ENCODE results near the gene MLEC. TPM values are rescaled to one million over a fixed set of nuclear protein-coding genes. Genes with fewer than 3 reads are reported as not detected.
"Not testable (repeated sequence)": the region's sequence is repeated elsewhere in the genome, so short reads cannot be mapped to it uniquely, and the experiment has no call there.

MLEC gene
- total and polyA plus RNA-seq, 2 of the 13 experiments (the other 11 are each of a cell fraction or from before 2014, with no cell fraction given): 49.8 to 156 TPM

- intact Hi-C loops (cut with micrococcal nuclease; ENCODE audit: unreplicated experiment) (no loop called here), in situ Hi-C loops (cut with HindIII; ENCODE audit: extremely low pct_ligation_motif_present, low pct_unique_long_range_greater_than_20kb) (no loop called here)
- Histone ChIP-seq H3K4me3 (replicated peaks in 1 of 3; ENCODE audit: insufficient read depth in 1 of 3, low read depth in 2 of 3, low read length in 3 of 3) (peak overlapping the region in 1 of 3 experiments; percentile 80; a peak in 2 of 6 replicates), H3K9me3 (ENCODE audit: low read length) (no peaks in the 10 kb centered on the region), H3K27ac (ENCODE audit: extremely low read length, insufficient read depth, low read length) (peak overlapping the region; percentile 27), H3K79me2 (ENCODE audit: insufficient read depth, low read length) (peaks cover 8% of the 10 kb centered on the region), H3K27me3 (ENCODE audit: control insufficient read depth in 1 of 2, insufficient read depth in 2 of 2, low read length in 2 of 2) (no peaks in the 10 kb centered on the region), H3K4me1 (ENCODE audit: insufficient read depth, low read length) (peaks cover 29% of the 10 kb centered on the region), H3K9ac (ENCODE audit: insufficient read depth, low read depth, low read length) (no peak overlapping the region), H4K20me1 (ENCODE audit: insufficient read depth, low read length) (no peaks in the 10 kb centered on the region), H2AFZ (ENCODE audit: low read length) (no peak overlapping the region), H3K36me3 (replicated peaks in 1 of 2; ENCODE audit: control insufficient read depth in 1 of 2, insufficient read depth in 2 of 2, low read length in 2 of 2) (peaks cover 5 to 22% of the 10 kb centered on the region in 2 experiments), H3K4me2 (ENCODE audit: low read depth, low read length) (peak overlapping the region; percentile 92)
- no peak for FAIRE-seq
- DNase-seq (ENCODE audit: low spot score): no peak
- ChIA-PET POLR2A (no interaction called here), CTCF (ENCODE audit: low intra/inter-chr PET ratio, low total read pairs) (no interaction called here)
- 100% methylated on average over 1 of the region's 9 CpGs for WGBS (ENCODE audit: low lambda C conversion rate)
- no TSS peak for BruUV-seq (replicated peaks)
- ATAC-seq: no peak
- TF ChIP-seq ESRRA (CRISPR knock-in tag; IDR thresholded peaks at IDR 0.05; ENCODE audit: low read depth): peak; percentile 4; the same call in 1 of the 2 replicates
- TF ChIP-seq SOX5 (CRISPR knock-in tag; IDR thresholded peaks at IDR 0.05; ENCODE audit: borderline replicate concordance): no peak
These were observed 40.0 kb downstream of the MLEC start for GRCh38 chr12:120726961-120727360.

DNA sequence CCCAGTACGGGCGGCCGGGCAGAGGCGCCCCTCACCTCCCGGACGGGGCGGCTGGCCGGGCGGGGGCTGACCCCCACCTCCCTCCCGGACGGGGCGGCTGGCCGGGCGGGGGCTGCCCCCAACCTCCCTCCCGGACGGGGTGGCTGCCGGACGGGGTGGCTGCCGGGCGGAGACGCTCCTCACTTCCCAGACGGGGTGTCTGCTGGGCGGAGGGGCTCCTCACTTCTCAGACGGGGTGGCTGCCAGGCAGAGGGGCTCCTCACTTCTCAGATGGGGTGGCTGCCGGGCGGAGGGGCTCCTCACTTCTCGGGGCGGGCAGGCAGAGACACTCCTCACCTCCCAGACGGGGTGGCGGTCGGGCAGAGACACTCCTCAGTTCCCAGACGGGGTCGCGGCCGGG is 45.2 kb downstream of the MLEC start:
- H3K36me3 ChIP-seq (replicated peaks in 1 of 2; ENCODE audit: control insufficient read depth in 1 of 2, insufficient read depth in 2 of 2, low read length in 2 of 2): peaks cover 7 to 13% of the 10 kb centered on the region in 2 experiments; a peak in 4 of 5 replicates
- in situ Hi-C loops (cut with HindIII; ENCODE audit: extremely low pct_ligation_motif_present, low pct_unique_long_range_greater_than_20kb); H3K4me3 ChIP-seq (replicated peaks in 1 of 3; ENCODE audit: insufficient read depth in 1 of 3, low read depth in 2 of 3, low read length in 3 of 3); H3K27ac ChIP-seq (ENCODE audit: extremely low read length, insufficient read depth, low read length); H3K9ac ChIP-seq (ENCODE audit: insufficient read depth, low read depth, low read length); H2AFZ ChIP-seq (ENCODE audit: low read length); H3K79me2 ChIP-seq (ENCODE audit: insufficient read depth, low read length); POLR2A ChIA-PET; FAIRE-seq; ATAC-seq; H3K4me2 ChIP-seq (ENCODE audit: low read depth, low read length); intact Hi-C loops (cut with micrococcal nuclease; ENCODE audit: unreplicated experiment); H3K9me3 ChIP-seq (ENCODE audit: low read length); CTCF ChIA-PET (ENCODE audit: low intra/inter-chr PET ratio, low total read pairs); H4K20me1 ChIP-seq (ENCODE audit: insufficient read depth, low read length); BruUV-seq (replicated peaks); DNase-seq (ENCODE audit: low spot score); H3K27me3 ChIP-seq (ENCODE audit: control insufficient read depth in 1 of 2, insufficient read depth in 2 of 2, low read length in 2 of 2): not testable (repeated sequence)
- WGBS (ENCODE audit: low lambda C conversion rate): 100% methylated on average over 9 of the region's 35 CpGs
- peaks cover 11% of the 10 kb centered on the region for H3K4me1 ChIP-seq (ENCODE audit: insufficient read depth, low read length)

GRCh38 chr12:120733574-120733973 is 46.6 kb downstream of the MLEC start:
- DNase-seq (ENCODE audit: low spot score) (no peak), FAIRE-seq (no peak), ATAC-seq (no peak)
- peaks cover 7 to 13% of the 10 kb centered on the region in 2 experiments; a peak in 4 of 5 replicates for H3K36me3 ChIP-seq (replicated peaks in 1 of 2; ENCODE audit: control insufficient read depth in 1 of 2, insufficient read depth in 2 of 2, low read length in 2 of 2)
- in situ Hi-C loops (cut with HindIII; ENCODE audit: extremely low pct_ligation_motif_present, low pct_unique_long_range_greater_than_20kb) (no loop called here), intact Hi-C loops (cut with micrococcal nuclease; ENCODE audit: unreplicated experiment) (no loop called here)
- no peak overlapping the region for H3K4me3 ChIP-seq (replicated peaks in 1 of 3; ENCODE audit: insufficient read depth in 1 of 3, low read depth in 2 of 3, low read length in 3 of 3)
- no peak overlapping the region for H2AFZ ChIP-seq (ENCODE audit: low read length)
- no TSS peak for BruUV-seq (replicated peaks)
- H3K9me3 ChIP-seq (ENCODE audit: low read length): no peaks in the 10 kb centered on the region
- TF ChIP-seq CBFB (CRISPR knock-in tag; IDR thresholded peaks at IDR 0.05) (no peak), ZNF121 (CRISPR knock-in tag; IDR thresholded peaks at IDR 0.05) (peak; percentile 53; the same call in 1 of the 2 replicates), ATF7 (IDR thresholded peaks at IDR 0.05) (no peak), ATF7 (CRISPR knock-in tag; IDR thresholded peaks at IDR 0.05) (no peak), FOXA3 (CRISPR knock-in tag; IDR thresholded peaks at IDR 0.05) (no peak), KAT7 (CRISPR knock-in tag; IDR thresholded peaks at IDR 0.05; ENCODE audit: borderline replicate concordance) (no peak), ZNF775 (CRISPR knock-in tag; IDR thresholded peaks at IDR 0.05; ENCODE audit: borderline replicate concordance) (no peak)
- TF ChIP-seq, protein P1, sequence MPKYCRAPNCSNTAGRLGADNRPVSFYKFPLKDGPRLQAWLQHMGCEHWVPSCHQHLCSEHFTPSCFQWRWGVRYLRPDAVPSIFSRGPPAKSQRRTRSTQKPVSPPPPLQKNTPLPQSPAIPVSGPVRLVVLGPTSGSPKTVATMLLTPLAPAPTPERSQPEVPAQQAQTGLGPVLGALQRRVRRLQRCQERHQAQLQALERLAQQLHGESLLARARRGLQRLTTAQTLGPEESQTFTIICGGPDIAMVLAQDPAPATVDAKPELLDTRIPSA (CRISPR knock-in tag; IDR thresholded peaks at IDR 0.05; ENCODE audit: borderline replicate concordance): no peak
- TF ChIP-seq, protein P2, sequence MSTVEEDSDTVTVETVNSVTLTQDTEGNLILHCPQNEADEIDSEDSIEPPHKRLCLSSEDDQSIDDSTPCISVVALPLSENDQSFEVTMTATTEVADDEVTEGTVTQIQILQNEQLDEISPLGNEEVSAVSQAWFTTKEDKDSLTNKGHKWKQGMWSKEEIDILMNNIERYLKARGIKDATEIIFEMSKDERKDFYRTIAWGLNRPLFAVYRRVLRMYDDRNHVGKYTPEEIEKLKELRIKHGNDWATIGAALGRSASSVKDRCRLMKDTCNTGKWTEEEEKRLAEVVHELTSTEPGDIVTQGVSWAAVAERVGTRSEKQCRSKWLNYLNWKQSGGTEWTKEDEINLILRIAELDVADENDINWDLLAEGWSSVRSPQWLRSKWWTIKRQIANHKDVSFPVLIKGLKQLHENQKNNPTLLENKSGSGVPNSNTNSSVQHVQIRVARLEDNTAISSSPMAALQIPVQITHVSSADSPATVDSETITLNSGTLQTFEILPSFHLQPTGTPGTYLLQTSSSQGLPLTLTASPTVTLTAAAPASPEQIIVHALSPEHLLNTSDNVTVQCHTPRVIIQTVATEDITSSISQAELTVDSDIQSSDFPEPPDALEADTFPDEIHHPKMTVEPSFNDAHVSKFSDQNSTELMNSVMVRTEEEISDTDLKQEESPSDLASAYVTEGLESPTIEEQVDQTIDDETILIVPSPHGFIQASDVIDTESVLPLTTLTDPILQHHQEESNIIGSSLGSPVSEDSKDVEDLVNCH (CRISPR knock-in tag; IDR thresholded peaks at IDR 0.05): no peak
- no peaks in the 10 kb centered on the region for H3K4me1 ChIP-seq (ENCODE audit: insufficient read depth, low read length)
- no peaks in the 10 kb centered on the region for H3K79me2 ChIP-seq (ENCODE audit: insufficient read depth, low read length)
- CTCF ChIA-PET (ENCODE audit: low intra/inter-chr PET ratio, low total read pairs): no interaction called here
- no peaks in the 10 kb centered on the region for H4K20me1 ChIP-seq (ENCODE audit: insufficient read depth, low read length)
- 96% methylated on average over 2 of the region's 3 CpGs for WGBS (ENCODE audit: low lambda C conversion rate)
- POLR2A ChIA-PET: no interaction called here
- no peak overlapping the region for H3K4me2 ChIP-seq (ENCODE audit: low read depth, low read length)
- H3K27ac ChIP-seq (ENCODE audit: extremely low read length, insufficient read depth, low read length): no peak overlapping the region
- H3K27me3 ChIP-seq (ENCODE audit: control insufficient read depth in 1 of 2, insufficient read depth in 2 of 2, low read length in 2 of 2): no peaks in the 10 kb centered on the region
- no peak overlapping the region for H3K9ac ChIP-seq (ENCODE audit: insufficient read depth, low read depth, low read length)
